HG03354 (cell line): ENCODE results near the gene CHKA.

ENCODE experiments used
- ATAC-seq: cut with Tn5 transposase; IDR thresholded peaks from one replicate; pipeline ENCODE4 v1.9.1; 2021; ENCODE audit warnings: mild to moderate bottlenecking; ENCODE audit not compliant: unreplicated experiment, poor library complexity, severe bottlenecking

Gene CHKA

DNA sequence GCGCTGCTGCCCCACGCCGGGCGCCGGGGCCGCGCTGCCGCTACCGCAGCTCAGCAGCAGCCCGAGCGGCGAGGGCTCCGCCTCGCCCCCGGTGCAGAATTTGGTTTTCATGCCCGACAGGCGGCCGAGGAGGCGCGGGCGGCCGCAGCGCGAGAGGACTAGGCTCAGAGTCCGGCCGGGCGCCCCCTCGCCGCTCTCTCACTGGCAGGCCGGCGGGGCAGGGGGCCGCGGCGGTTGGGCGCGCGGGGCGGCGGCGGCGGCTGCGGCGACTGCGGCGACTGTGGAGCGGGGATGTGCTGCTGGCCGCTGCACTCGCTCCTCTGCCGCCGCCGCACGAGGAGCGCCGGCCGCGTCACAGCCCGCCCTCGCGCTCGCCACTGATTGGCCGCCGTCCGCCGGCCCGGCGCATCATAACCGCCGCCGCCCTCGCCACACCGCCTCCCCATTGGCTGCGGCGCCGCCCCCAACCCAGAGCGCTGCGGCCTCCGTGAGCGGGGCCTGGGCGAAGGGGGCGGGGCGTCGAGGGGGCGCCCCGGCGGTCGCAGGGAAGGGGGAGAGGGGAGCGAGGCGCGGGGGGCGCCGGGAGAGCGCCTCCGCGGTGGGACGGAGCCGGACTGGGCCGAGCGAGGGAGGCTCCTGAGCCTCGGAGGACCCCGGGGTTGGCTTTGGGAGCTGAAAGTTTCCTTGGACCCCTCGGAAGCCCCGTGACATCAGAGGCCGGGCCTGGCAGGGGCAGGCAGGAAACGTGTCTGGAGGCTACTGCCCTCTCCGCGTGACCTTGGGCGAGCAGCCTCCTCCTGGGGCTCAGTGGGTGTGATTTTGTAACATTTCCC, at the start of gene CHKA:
Gene CHKA (minus strand): TSS at position 322 of the 833 bp plus-strand sequence. CDS start 211 bp downstream, at position 111.
- ATAC-seq = peak; percentile 82

- ATAC-seq = no peak
Observed at GRCh38 chr11:68169442-68169841, 48.3 kb upstream of the CHKA start.

- ATAC-seq = no peak
Observed at GRCh38 chr11:68168694-68169093, 47.5 kb upstream of the CHKA start.

DNA sequence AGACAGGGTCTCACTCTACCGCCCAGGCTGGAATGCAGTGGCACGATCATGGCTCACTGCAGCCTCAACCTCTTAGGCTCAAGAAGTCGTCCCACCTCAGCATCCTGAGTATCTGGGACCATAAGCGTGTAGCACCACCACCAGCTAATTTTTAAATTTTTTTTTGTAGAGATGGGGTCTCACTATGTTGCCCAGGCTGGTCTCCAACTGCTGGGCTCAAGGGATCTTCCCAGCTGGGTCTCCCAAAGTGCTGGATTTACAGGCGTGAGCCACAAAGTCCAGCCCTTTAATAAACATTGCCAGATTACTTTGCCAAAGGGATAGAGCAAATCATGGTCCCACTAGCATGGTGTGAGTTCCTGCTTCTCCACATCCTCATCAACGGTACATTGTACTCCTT, 46.3 kb upstream of the CHKA start:
- no peak for ATAC-seq

- ATAC-seq = no peak
Observed at GRCh38 chr11:68166969-68167368, 45.8 kb upstream of the CHKA start.

GRCh38 chr11:68165601-68166000, 44.4 kb upstream of the CHKA start:
- no peak for ATAC-seq

DNA sequence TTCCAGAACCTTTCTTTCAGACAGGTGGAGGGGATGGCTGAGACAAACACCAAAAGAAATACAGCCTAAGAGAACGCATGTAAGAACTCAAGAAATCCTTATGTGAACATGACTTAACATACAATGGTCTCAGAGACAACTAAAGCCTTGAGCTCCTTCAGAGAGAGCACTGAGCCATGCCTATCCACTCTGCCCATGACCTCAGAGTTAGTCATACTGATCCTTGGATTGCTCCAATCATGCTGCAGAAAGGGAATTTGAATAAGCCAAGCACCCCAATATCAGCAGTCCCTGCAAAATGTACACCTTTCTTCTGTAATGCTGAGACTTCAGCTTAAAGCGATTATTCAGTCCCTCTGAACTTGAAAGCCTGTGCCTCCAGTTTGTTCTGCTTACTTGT, 43.2 kb upstream of the CHKA start:
- no peak for ATAC-seq

DNA sequence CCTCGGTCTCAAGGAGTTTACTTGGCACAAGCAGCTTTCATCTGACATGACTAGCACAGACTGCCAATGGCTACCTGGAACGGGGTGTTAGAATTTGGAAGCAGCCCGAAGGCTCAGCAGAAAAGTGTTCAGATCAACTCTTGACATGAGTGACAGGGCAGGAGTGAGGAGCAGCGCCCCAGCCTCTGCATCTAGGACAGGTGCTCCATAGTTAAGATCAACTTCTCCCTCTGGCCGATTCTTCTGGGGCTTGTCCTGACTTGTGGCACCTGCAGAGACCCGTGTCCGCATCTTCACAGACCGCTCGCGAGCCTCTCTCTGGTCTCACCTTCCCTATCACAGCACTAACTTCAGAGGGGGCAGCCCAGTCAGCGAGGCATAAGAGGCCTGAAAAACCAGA, 42.5 kb upstream of the CHKA start:
- no peak for ATAC-seq

GRCh38 chr11:68160100-68160695, 39.0 kb upstream of the CHKA start:
- no peak for ATAC-seq

DNA sequence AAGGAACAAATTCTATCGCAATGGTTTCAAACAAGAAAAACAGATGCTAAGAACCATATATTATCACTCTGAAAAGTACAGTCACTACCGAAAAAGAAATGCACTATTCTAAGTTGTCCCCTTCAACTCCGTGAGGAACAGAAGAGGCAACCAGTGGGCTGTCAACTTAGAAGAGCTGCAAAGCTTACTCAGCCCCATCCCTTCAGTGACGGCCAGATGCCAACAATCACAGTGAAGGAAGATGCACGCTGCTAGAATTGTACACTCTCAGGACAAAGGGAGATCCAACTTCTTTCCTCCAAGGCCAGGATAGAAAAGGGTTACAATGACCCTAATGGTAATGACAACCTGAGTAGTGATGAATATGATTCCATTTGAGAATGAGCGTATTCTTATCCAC, 38.5 kb upstream of the CHKA start:
- no peak for ATAC-seq

GRCh38 chr11:68159161-68159560, 38.0 kb upstream of the CHKA start:
- no peak for ATAC-seq

DNA sequence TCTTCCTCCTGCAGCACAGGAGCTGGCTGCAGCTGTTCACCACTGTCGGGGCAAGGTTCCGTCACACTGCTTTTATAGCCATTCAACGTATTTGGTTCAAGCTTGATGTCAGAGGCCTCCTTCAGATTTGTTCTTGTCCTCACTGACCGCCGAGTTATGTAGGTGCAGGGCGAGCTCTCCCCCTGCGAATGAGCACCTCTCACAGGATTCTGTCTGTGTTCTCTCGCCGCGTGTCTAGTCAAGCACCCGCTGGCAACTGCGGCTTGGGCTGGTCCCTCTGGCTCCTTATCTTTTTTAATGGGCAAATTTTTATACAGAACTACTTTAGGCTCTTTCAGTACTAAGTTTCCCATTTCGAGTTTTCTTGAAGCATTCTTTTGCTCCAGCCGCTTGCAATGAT, 37.4 kb upstream of the CHKA start:
- ATAC-seq = no peak

- no peak for ATAC-seq
Observed at GRCh38 chr11:68153742-68154141, 32.6 kb upstream of the CHKA start.

GRCh38 chr11:68150037-68150436, 28.8 kb upstream of the CHKA start:
- no peak for ATAC-seq

DNA sequence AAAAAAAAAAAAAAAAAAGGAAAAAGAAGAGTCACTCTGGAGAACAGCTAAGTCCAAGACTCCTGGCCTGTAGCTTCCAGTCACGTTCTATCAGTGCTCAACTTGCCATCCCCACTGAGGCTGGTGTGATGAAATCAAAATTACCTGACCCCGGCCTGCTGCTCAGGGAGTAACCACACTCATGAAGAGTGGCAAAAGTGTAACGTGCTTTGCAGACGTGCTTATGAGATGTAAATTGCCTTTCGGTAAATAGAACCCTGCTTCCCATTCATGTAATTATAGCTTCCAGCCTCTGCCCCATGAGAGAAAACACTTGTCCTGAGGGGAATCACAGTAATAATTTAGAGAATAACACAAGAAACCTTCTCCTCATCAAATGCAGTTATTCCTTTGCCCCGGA, 28.2 kb upstream of the CHKA start:
- ATAC-seq = no peak

- ATAC-seq = no peak
Observed at GRCh38 chr11:68148879-68149278, 27.7 kb upstream of the CHKA start.

GRCh38 chr11:68148071-68148805, 27.1 kb upstream of the CHKA start:
- ATAC-seq = no peak

DNA sequence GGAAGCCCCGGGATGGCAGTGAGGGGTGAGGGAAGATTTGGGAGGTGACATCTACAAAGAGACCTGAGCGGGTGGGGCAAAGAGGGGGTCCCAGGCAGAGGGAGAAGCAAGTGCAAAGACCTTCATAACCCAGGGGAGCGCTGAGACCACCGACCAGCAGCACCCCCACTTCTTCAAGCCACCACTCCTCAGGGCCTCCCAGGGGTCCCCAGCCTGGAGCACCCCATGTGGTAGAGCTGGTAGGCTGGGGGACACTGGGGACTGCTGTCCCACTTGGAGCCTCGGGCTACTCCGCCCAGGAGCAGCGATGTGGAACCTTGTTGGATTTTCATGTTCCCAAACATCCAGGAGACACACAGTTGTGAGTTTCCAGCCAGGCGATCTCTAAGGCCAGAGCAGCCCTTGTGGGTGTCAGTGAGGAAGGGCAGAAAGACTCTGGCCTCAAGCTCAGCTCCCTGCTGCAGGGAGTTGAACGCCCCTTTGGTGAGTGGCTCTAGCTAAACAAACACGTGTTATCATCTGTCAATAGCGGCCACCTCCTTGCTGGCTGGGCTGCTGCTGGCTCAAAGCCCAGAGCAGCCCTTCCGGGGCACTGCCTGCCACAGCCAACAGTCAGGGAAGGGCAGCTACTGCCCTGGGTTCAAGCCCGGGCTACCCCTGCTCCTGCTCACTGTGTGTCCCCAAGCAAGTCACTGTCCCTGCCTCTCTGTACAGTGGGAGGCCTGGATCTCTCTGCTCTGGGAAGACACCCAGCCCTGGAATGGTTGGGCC, 25.7 kb upstream of the CHKA start:
- no peak for ATAC-seq

GRCh38 chr11:68146010-68146540, 24.9 kb upstream of the CHKA start:
- ATAC-seq = no peak
